ENCODE data around the gene ZSCAN2. TPM values are rescaled to one million over a fixed set of nuclear protein-coding genes. Genes with fewer than 3 reads are reported as not detected.

The ZSCAN2 gene
- 19.5 and 20.1 TPM in 2 replicates for total RNA-seq (2013; cell fraction: nucleolus; rRNA removed)
- 10.6 and 13.2 TPM in 2 replicates for total RNA-seq (2014; rRNA removed)
- 8.0 and 9.5 TPM in 2 replicates for total RNA-seq (2014; rRNA removed; fragmentation: Illumina TruSeq; extraction: Trizol)
- total RNA-seq (2021), result 9.1 and 11.3 TPM in 2 replicates
- 4.4 TPM for polyA plus RNA-seq (2011; ENCODE audit: low read depth)
- polyA plus RNA-seq (2011; rRNA removed), result 8.5 and 11.5 TPM in 2 replicates
- 9.3 and 12.2 TPM in 2 replicates for polyA plus RNA-seq (2011; cell fraction: cytosol; rRNA removed)
- 8.5 and 11.6 TPM in 2 replicates for polyA plus RNA-seq (2011; cell fraction: nucleus; rRNA removed)
- 6.6 and 9.2 TPM in 2 replicates for polyA plus RNA-seq (2012)
- 5.5 and 7.6 TPM in 2 replicates for polyA plus RNA-seq (2014; fragmentation: Illumina TruSeq; extraction: Trizol)
- 1 to 10 TPM; 2.7 to 3.0 TPM for polyA plus RNA-seq (2014; fragmentation: Nextera tagmentation; extraction: Ambion mirVana)
- 12.2 and 13.4 TPM in 2 replicates for polyA plus RNA-seq (2014; rRNA removed)
- polyA plus RNA-seq (2016; fragmentation: Nextera tagmentation; extraction: Ambion mirVana), result 1 to 10 TPM; 7.0 to 7.6 TPM
- polyA minus RNA-seq (2011; rRNA and poly(A)+ RNA removed), result 10.1 and 12.7 TPM in 2 replicates
- polyA minus RNA-seq (2011; cell fraction: cytosol; rRNA and poly(A)+ RNA removed), result 2.3 and 6.1 TPM in 2 replicates
- polyA minus RNA-seq (2011; cell fraction: nucleus; rRNA and poly(A)+ RNA removed), result 5.3 and 10.5 TPM in 2 replicates
- Bru-seq, nascent RNA, result percentile 63 among the genes with signal in this experiment
- percentile 60 among the genes with signal in this experiment for BruChase-seq, experiment 1, labeled RNA remaining after a 6-hour chase
- percentile 64 among the genes with signal in this experiment for BruChase-seq, experiment 2, labeled RNA remaining after a 2-hour chase
- long read RNA-seq, experiment 1, partial matches to known transcripts, result 0 of 8 reads
- long read RNA-seq, experiment 1, other reads (novel, unspliced or antisense), result 5 of 8 reads
- long read RNA-seq, experiment 2, partial matches to known transcripts, result 0 of 11 reads
- long read RNA-seq, experiment 2, other reads (novel, unspliced or antisense), result 6 of 11 reads

- peak; percentile 93 for ATAC-seq
- POLR2A ChIA-PET, result interaction anchor here (0.5 to 1.8 kb wide), 3 partner anchors 30 to 167 kb away, joined by 3 to 7 read pairs (median 6); no protein-coding TSS in a partner anchor
- peaks cover 0 to 9% of the 10 kb centered on the region in 2 experiments; a peak in 1 of 4 replicates for H3K36me3 ChIP-seq (ENCODE audit: control insufficient read depth in 2 of 2, insufficient read depth in 2 of 2, low read length in 1 of 2)
- H3K9ac ChIP-seq (ENCODE audit: control insufficient read depth, insufficient read depth, low read length), result peak within 1 kb of the TSS; percentile 60
- H3K4me1 ChIP-seq (ENCODE audit: control insufficient read depth, insufficient read depth, low read length), result peaks cover 42% of the 10 kb centered on the region
- no peaks in the 10 kb centered on the region for H3K9me3 ChIP-seq (replicated peaks; ENCODE audit: control insufficient read depth, insufficient read depth, low read length)
- in situ Hi-C loops (cut with MboI), result no loop called here
- H4K20me1 ChIP-seq (ENCODE audit: control insufficient read depth, insufficient read depth), result no peaks in the 10 kb centered on the region
- H3K27me3 ChIP-seq (replicated peaks in 1 of 2; ENCODE audit: control insufficient read depth in 2 of 2, insufficient read depth in 2 of 2, low read length in 1 of 2), result no peaks in the 10 kb centered on the region
- CTCF ChIA-PET, result interaction anchor here (0.7 to 5.3 kb wide), 9 partner anchors 13 to 327 kb away, joined by 3 to 52 read pairs (median 6); partner anchors contain the start of genes NMB and WDR73
- SMC1A ChIA-PET (ENCODE audit: uncharacterized antibody, unreplicated experiment), result interaction anchor here (0.9 to 1.4 kb wide), 9 partner anchors 9 to 156 kb away, joined by 3 to 6 read pairs (median 3); partner anchors contain the start of gene WDR73
- peak within 1 kb of the TSS; percentile 90 for H3K4me3 ChIP-seq
- peaks cover 4% of the 10 kb centered on the region for H3K79me2 ChIP-seq (ENCODE audit: control insufficient read depth, insufficient read depth, low read length)
- WGBS (ENCODE audit: insufficient coverage, insufficient replicate concordance, low lambda C conversion rate, missing lambda C conversion rate), result 2% methylated on average over 68 of the region's 68 CpGs
- peak within 1 kb of the TSS; percentile 81 for H3K4me2 ChIP-seq (ENCODE audit: control insufficient read depth, insufficient read depth)
- peak within 1 kb of the TSS; percentile 96 for H2AFZ ChIP-seq (ENCODE audit: control insufficient read depth, low read depth, low read length)
- FAIRE-seq, result peak; percentile 87
- peak within 1 kb of the TSS; percentile 27 for H3K27ac ChIP-seq (ENCODE audit: control insufficient read depth, insufficient read depth)
- TSS peak; percentile 60 for BruUV-seq (replicated peaks)
- RAD21 ChIA-PET (ENCODE audit: unreplicated experiment), result interaction anchor here (0.6 to 1.3 kb wide), 5 partner anchors 30 to 326 kb away, joined by 3 to 8 read pairs (median 4); no protein-coding TSS in a partner anchor
- intact Hi-C loops (cut with micrococcal nuclease; ENCODE audit: unreplicated experiment), result loop anchor here (5.0 kb wide), 2 partner anchors 51 to 151 kb away; partner anchors contain the start of gene WDR73
- DNase-seq (ENCODE audit: low read depth, low spot score), result peak; percentile 66
- TF ChIP-seq TARDBP (IDR thresholded peaks at IDR 0.05; ENCODE audit: borderline replicate concordance) (no peak; the same call in 1 of the 2 replicates), ELK1 (IDR thresholded peaks at IDR 0.05; ENCODE audit: low read depth, low read length) (0 out of 2 replicates have a peak, but pooled peaks have one; percentile 6), DPF2 (IDR thresholded peaks at IDR 0.05) (peak; percentile 57), SMARCA5 (IDR thresholded peaks at IDR 0.05) (0 out of 2 replicates have a peak, but pooled peaks have one; percentile 13), BRCA1 (IDR thresholded peaks at IDR 0.05; ENCODE audit: low read depth, low read length) (no peak), GATAD2B (conservative IDR thresholded peaks at IDR 0.05; ENCODE audit: low read depth) (peak; percentile 84; the same call in 1 of the 2 replicates), SPI1 (IDR thresholded peaks at IDR 0.05; ENCODE audit: borderline replicate concordance, insufficient read depth, low read depth, low read length) (no peak), MXI1 (IDR thresholded peaks at IDR 0.05; ENCODE audit: low read depth, low read length) (no peak), SREBF1 (IDR thresholded peaks at IDR 0.05; ENCODE audit: low read length) (no peak), BHLHE40 (IDR thresholded peaks at IDR 0.05; ENCODE audit: borderline replicate concordance in 1 of 2, low read depth in 2 of 2, low read length in 1 of 2) (no peak; a peak in 1 of 4 replicates), FOXM1 (IDR thresholded peaks at IDR 0.05; ENCODE audit: low read depth, low read length) (no peak), ATF7 (IDR thresholded peaks at IDR 0.05; ENCODE audit: low read depth) (no peak), NR2C1 (IDR thresholded peaks at IDR 0.05) (no peak), KAT2A (conservative IDR thresholded peaks at IDR 0.05; ENCODE audit: control insufficient read depth, low read depth, low read length) (no peak), ETV6 (conservative IDR thresholded peaks at IDR 0.05 in 1 of 2, IDR thresholded peaks at IDR 0.05 in 1 of 2; ENCODE audit: borderline replicate concordance in 1 of 2, low read depth in 1 of 2) (no peak), YY1 (IDR thresholded peaks at IDR 0.05; ENCODE audit: low read depth, low read length) (peak; percentile 88), CHD2 (IDR thresholded peaks at IDR 0.05; ENCODE audit: borderline replicate concordance, low read depth, low read length) (peak; percentile 78), NR2F1 (conservative IDR thresholded peaks at IDR 0.05) (peak; percentile 78), BMI1 (IDR thresholded peaks at IDR 0.05; ENCODE audit: borderline replicate concordance) (no peak)
Measured at GRCh38 chr15:84600687-84601554, at the start of gene ZSCAN2. Gene ZSCAN2 (plus strand): TSS chr15:84601009. CDS start chr15:84603928, 2,919 bp downstream.

Data from GM12878 (cell line).